HG03103 (cell line): ENCODE measurements around the gene DENND5A.
A peak's percentile ranks its signal among the peaks of the same experiment; 100 is the strongest.
"Not testable (repeated sequence)": the region's sequence is repeated elsewhere in the genome, so short reads cannot be mapped to it uniquely, and the experiment has no call there.

Experiments used
- ATAC-seq: cut with Tn5 transposase; IDR thresholded peaks from one replicate; pipeline ENCODE4 v1.9.1; 2021; ENCODE audit warnings: low read depth; ENCODE audit not compliant: unreplicated experiment

DENND5A gene

DNA sequence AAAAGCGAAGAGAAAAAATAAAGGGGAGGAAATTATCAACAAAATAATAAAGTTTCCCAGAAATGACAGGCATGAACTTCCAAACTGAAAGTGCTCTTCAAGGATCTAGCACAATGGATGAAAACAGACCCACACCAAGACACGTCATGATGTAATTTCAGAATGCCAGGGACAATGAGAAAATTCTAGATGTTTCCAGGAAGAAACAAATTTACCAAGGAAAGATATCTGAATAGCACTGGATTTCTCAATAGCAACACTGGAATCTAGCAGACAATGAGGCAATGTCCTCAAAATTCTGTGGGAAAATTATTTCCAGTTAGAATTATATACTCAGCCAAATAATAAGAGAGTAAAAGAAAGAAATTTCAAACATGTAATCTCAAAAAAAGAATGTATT is 46.0 kb downstream of the DENND5A start:
- no peak for ATAC-seq

DNA sequence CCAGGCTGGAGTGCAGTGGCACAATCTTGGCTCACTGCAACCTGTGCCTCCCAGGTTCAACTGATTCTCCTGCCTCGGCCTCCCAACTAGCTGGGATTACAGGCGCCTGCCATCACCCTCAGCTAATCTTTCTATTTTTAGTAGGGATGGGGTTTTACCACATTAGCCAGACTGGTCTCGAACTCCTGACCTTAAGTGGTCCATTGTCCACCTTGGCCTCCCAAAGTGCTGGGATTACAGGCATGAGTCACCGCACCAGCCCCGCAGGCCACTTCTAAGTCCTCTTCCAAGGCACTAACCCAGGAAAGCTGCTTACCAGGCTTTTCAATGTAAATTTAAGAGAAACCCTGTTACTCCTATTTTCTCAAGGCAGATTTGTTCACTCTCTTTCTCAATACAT is 50.4 kb downstream of the DENND5A start:
- no peak for ATAC-seq

DNA sequence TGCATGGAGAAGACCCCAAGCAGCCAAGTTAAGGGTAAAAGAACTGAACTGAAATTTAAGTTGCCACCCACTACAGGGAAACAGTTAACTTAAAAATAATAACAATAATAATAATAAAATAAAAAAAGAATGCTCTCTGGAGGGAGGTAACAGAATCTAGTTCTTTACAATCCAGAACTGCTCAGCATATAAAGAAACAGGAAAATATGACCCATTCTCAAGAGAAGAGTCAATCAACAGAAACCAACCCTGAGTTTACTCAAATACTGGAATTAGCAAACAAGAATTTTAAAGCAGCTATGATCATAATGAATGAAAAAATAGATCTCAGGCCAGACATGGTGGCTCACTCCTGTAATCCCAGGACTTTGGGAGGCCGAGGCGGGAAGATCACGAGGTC is 53.8 kb downstream of the DENND5A start:
- no peak for ATAC-seq

DNA sequence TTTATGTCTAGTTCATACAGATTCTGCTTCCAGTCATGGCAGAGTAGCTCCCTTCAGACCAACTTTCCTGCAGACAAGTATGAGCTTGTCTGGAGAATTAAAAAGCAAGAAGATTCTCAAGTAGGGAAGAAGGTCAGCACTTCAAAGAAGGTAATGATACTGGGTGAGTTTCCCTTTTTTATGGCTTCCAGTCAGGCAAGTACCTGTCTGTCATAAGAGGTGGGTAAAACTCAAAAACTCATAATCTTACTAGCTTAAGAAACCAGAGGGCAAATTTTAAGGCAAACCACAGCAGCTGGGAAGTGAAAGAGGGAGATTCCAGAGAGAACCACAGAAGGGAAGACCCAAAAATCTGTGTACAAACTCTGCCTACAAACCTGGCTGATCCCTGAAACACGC is 54.2 kb downstream of the DENND5A start:
- ATAC-seq = no peak

DNA sequence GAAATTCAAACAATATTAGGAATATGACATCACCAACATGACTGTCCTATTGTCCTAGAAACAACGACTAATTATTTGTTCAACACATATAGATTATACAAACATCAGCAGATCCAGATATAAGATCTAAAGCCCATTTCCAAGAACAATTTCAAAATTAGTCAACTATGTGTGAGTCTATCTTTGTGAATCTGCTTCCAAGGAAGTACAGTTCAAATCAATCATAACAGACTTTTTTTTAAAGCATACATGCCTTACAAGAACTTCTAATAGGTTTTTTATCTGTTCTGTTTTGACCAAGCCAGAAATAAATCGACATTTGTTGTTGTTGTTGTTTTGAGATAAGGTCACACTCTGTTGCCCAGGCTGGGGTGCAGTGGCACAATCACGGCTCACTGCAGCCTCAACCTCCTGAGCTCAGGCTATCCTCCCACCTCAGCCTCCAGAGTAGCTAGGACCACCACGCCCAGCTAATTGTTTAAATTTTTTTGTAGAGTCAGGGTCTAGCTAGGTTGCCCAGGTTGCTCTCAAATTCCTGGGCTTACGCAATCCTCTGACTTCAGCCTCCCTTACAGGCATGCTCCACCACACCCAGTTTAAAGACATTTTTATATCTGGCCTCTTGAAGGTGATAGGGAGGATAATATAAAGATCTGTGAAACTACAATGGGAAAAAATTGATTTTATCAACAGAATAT is 54.8 kb downstream of the DENND5A start:
- ATAC-seq = no peak

DNA sequence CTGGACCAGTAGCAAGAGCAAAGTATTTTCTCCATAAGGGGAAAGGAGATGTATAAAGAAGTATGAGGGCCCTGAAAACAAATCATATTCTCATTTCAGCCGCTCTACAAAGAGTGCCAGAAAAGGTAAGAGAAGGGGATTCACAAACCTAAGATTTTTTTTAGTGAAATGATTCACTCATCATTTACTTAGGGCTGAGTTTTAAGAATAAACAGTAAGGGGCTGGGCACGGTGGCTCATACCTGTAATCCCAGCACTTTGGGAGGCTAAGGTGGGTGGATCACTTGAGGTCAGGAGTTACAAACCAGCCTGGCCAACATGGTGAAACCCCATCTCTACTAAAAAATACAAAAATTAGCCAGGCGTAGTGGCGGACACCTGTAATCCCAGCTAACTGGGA is 55.5 kb downstream of the DENND5A start:
- peak; percentile 18 for ATAC-seq

DNA sequence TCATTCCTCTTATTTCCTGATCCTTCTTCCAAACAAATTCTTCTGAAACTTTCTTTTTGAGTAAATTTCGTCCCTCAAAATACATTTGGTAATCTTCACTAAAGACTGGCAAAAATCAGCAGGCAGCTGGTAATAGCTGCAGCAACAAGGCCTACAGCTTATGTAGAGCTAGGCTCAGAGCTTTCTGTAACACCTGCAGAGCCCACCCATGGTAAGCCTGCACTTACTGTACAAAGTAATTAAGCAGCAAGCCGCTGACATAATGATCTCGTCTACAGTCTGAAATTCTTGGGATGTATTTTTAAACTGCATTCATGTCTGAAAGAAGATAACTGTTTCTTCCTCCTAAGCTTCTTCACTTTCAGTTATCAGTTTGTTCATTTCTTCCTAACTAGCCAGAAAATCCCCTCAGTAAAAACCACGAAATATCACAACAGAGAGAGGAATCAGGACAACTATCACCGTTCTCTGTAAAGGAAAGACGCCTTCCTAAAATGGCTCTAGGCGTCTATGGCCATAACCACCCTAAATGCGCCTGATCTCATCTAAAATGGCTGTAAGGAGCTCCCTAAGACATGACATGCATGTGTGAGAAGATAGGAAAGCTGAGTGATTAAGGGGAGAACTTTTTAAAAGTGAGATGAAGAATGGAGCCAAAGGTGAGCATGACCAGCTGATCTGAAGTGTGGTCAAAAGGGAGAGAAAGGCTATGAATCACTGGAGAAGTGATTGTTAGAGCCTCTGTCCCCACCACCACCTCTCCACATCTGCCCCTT is 56.2 kb downstream of the DENND5A start:
- ATAC-seq = peak; percentile 49

DNA sequence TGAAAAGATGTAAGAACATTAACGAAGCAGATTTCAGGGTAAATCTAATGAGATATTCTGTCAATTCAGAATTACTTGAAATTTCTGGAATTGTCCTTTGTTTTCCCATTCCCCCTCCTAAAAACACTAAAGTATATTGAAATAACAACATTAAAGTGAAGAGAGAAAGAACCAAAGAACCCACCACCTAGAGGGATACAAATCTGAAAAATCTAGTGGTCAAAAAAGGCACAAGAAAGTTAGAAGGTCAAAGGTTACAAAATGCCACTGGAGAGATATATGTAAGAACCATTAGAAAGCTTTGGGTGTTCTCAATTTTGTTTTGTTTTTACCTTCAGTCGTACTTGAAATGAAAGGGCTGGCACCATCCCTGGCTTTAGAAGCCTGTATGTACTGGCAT is 57.9 kb downstream of the DENND5A start:
- ATAC-seq = no peak

DNA sequence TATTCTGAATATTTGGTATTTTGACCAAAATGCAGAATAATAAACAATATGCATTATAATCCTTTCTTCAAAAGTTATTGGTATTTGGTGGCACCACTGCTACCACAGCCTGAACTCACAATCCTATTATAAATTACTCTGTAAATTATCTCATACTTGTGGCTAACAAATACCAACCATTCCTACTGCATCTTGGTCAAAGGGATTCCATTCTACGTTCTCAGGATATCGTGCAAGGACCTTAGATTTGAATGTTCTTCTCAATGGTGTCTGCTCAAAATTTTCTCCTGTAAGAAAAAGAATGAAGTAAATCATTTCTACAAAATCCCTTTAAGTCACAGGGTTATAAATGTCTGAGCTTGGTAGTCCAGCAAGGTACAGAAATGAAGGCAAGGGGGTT is 58.7 kb downstream of the DENND5A start:
- no peak for ATAC-seq

DNA sequence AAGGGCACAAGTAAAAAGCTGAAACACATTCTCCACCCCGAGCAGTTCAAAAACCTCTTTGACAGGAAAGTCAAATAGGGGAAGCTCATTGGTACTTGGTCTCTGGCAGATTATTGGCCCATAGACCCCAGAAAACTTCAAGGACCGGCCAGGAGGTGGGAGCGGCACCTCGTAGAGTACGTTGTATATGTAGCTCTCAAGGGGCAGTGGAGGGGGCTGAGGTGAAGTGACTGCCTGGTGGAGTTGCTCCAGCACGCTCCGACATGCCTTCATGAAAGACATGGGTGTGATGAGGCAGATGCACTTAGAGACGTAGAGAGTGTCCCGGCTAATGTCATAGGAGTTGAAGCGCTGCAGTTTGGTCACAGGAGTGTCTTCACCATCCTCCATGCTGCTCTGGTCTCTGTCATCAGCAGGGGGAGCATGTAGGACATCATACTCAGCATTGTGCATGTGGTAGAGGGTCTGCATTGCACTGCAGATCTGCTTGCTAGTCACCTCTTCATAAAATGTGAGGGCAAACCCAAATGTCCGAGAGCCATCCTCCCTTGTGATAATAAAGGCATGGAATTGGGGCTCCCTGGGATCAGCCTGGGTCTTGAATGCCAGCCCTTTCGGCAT is 61.3 kb downstream of the DENND5A start:
- no peak for ATAC-seq

DNA sequence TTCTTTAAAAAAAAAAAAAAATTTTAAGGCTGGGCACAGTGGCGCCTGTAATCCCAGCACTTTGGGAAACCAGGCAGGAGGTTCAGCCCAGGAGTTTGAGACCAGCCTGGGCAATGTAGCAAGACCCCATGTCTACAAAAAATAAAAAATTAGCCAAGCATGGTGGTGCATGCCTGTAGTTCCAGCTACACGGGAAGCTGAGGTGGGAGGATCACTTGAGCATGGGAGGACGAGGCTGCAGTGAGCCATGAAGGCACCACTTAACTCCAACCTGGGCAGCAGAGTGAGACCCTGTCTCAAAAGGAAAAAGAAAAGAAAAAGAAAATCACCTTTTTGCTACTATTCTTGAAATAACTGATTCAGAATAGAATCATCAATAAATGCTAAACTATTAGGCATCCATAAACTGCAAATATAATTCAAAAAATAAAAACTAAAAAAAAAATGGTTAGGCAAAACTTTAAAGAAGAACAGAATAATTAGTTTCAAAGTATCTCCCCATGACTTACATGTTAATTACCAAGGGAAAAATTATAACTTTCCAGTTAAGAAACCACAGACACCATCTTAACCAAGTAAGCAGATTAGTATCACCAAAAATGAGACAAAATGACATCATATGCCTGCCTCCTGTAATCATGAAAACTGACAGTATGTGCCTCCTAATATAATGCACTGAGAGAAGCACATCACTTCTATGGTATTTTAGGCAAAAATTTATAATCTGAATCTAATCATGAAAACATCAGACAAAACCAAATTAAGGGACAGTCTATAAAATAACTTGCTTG is 63.6 kb downstream of the DENND5A start:
- no peak for ATAC-seq

DNA sequence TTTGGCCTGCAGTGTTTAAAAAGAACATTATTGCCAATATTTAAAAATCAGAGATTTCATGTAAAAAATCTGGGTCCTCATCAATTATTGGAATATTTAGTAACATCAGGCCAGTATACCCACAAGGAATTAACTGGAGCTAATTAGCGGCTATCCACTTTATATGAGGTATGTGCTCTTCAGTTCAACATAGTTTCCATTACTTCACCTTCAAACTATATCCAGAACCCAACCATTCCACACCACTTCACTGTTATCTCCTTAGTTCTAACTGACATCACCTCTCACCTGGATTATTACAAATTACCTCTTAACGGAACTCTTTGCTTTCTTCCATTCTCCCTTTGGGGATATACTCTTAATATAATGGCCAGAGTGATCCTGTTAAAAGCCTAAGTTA is 64.7 kb downstream of the DENND5A start:
- ATAC-seq = no peak

DNA sequence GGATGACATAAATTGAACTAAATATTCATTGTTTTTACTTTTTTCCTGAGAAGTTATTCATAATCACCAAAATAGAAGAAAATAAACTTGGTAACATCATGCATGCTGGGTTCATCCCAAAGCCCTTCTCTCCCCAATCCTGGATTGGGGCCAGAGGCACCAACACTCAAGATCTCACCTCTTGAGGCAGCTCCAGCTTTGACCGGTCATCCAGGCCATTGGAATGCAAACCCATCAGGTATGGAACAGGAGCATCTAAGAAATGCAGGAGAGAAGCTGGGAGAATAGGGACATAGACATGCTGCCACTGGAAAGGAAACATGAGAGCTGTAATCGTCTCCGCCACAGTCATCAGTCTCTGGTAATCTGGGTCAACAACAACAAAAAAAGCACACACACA is 71.8 kb downstream of the DENND5A start:
- ATAC-seq = no peak

DNA sequence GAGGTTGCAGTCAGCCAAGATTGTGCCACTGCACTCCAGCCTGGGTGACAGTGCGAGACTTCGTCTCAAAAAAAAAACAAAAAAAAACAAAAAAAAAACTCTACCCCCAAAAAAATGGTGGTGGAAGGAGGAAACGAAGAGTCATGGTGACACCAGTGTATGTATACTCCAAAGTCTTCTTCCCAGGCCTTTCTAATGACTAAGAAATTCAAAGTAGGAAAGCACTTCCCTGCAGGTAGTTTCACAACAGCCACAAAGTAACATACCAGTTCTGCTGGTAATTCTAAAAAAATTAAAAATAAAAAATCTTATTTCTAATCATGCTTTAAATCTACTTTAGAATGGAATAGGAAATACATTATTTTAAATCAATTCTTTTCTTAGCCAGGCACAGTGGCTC is 72.6 kb downstream of the DENND5A start:
- no peak for ATAC-seq

DNA sequence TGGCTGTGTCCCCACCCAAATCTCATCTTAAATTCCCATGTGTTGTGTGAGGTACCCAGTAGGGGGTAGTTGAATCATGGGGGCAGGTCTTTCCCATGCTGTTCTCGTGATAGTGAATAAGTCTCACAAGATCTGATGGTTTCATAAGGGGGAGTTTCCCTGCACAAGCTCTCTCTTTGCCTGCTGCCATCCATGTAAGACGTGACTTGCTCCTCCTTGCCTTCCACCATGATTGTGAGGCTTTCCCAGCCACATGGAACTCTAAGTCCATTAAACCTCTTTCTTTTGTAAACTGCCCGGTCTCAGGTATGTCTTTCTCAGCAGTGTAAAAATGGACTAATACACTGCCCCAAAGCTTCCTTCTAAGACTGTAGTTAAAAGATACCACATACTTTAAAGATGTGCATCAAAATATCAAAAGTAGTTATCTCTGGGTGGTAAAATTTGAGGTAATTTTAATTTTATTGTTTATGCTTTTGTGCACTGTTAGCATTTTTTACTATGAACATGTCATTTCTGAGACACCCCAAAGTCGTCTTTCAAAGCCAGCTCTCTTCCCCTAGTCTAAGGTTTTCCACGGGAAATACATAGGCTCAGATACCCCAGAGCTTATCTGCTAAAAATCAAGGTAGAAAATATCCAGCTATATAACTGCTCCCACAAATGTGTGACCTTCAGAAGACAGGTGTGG is 74.7 kb downstream of the DENND5A start:
- ATAC-seq = not testable (repeated sequence)

DNA sequence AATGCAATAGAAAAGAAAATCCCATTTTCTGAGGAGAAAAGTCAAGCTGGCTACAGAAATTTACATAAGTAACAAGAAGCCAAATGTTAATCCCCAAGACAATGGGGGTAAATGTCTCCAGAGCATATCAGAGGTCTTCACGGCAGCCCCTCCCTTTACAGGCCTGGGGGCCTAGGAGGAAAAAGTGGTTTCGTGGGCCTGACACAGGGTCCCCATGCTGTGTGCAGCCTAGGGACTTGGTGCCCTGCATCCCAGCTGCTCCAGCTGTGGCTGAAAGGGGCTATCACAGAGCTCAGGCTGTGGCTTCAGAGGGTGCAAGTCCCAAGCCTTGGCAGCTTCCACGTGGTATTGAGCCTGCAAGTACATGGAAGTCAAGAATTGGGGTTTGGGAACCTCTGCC is 76.3 kb downstream of the DENND5A start:
- not testable (repeated sequence) for ATAC-seq

DNA sequence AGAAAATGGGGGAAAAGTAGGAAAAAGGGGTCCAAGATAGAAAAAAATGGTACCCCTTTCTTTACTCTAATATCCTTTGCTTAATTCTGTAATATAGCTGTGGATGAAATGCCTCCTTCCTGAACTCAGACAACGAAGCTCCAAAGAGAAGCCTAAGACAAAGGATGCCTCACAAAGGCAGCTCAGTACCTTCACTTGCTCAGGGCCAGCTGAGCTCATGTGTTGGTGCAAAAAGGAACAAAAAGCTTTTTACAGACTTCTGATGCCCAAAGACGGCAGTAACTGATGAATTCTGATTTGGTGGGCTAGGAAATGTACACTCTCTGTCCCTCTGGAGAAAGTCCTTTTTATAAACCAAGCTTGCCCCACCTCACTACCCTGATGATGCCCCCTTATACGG is 77.5 kb downstream of the DENND5A start:
- no peak for ATAC-seq

DNA sequence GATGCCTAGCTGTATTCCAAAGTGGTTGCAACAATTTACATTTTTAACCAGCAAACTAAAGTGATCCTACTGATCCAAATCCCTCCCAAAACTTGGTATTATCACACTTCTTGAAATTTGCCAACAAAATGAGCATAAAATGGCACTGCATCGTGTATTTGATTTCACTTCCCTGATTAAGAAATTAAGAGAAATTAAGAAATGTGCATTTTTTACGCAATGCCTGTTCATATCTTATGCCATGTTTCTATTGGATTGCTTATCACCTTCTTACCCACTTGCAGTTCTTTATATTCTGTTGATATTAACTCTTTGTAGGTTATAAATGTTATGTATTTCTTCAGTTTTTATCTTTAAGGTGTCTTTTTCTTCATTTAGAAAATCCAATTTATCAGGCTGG is 80.6 kb downstream of the DENND5A start:
- no peak for ATAC-seq

DNA sequence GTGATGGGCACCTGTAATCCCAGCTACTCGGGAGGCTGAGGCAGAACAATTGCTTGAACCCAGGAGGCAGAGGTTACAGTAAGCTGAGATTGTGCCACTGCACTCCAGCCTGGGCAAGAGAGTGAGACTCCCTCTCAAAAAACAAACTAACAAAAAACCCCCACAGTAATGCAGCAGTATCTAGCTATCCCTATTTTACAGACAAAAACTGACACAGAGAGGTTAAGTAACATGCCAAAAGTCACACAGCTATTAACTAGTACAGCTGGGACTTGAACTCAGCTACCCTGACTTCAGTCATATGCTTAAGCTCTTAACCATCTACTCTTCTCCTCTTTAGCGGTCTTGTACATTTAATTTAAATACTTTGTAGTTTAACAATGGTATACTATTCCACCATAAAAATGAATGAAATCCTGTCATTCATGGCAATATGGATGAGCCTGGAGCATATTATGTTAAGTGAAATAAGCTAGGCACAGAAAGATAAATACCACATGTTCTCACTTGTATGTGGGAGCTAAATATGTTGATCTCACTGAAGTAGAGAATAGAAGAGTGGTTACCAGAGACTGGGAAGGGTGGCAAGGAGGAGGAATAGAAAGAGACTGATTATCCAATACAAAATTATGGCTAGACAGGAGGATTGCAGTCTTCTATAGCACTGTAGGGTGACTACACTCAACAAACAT is 82.8 kb downstream of the DENND5A start:
- no peak for ATAC-seq

DNA sequence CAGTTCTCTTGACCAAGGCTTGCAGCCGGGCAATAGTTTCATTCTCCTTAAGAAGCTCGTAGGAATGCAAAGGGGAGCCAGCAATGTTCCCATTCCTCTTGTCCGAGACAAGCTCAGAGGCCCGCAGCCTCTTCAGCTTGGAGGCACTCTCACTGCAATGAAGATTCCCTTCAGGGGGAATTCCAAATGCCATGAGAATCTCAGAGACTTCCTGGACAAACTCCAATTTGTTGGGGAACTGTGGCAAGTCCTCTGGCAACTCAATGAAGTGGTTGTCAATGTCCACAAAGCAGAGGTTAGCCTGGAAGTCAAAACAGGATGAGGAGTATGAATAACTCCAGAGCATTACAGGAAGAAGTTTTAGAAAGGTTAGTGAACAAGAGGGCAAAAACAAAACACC is 84.4 kb downstream of the DENND5A start:
- ATAC-seq = no peak
